Omental fat pad (tissue), 4 donors: ENCODE measurements around the gene PTEN. TPM values are rescaled to one million over a fixed set of nuclear protein-coding genes. Genes with fewer than 3 reads are reported as not detected.

ENCODE experiments used
- ATAC-seq: fragments of 150-250 bp; one replicate; pipeline ENCODE4 v1.9.1; 2016; ENCODE audit warnings: mild to moderate bottlenecking, moderate library complexity; ENCODE audit not compliant: low FRiP score
- DNase-seq: peaks from one replicate; pipeline ENCODE4 v3.0.0-alpha.2; 2019; ENCODE audit warnings: low spot score
- small RNA-seq: library from RNA; depleted of rRNA; stranded (forward); fragments of <200 nt; gene quantifications from one replicate; pipeline ENCODE3, GENCODE V24; 2016
- total RNA-seq, 4 donors: library from RNA; depleted of rRNA; stranded (reverse); fragments of >200 nt; gene quantifications; one replicate each; pipeline ENCODE4 v1.1.0, GENCODE V29; 2016
- TF ChIP-seq, protein P1 (sequence below), 3 donors: fragments of 450-650 bp; IDR thresholded peaks; one replicate each; pipeline ENCODE4 v1.5.1; 2016 to 2017; ENCODE audit warnings: antibody characterized with exemption in 3 of 3, mild to moderate bottlenecking in 3 of 3, moderate library complexity in 2 of 3

Gene PTEN
- total RNA-seq, 4 donors from 2014 or later: 167 to 352 (median 285) TPM

GRCh38 chr10:88012641-88013040 is 149.2 kb downstream of the PTEN start:
- ATAC-seq: no peak
- TF ChIP-seq, protein P1, sequence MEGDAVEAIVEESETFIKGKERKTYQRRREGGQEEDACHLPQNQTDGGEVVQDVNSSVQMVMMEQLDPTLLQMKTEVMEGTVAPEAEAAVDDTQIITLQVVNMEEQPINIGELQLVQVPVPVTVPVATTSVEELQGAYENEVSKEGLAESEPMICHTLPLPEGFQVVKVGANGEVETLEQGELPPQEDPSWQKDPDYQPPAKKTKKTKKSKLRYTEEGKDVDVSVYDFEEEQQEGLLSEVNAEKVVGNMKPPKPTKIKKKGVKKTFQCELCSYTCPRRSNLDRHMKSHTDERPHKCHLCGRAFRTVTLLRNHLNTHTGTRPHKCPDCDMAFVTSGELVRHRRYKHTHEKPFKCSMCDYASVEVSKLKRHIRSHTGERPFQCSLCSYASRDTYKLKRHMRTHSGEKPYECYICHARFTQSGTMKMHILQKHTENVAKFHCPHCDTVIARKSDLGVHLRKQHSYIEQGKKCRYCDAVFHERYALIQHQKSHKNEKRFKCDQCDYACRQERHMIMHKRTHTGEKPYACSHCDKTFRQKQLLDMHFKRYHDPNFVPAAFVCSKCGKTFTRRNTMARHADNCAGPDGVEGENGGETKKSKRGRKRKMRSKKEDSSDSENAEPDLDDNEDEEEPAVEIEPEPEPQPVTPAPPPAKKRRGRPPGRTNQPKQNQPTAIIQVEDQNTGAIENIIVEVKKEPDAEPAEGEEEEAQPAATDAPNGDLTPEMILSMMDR (IDR thresholded peaks at IDR 0.05): no peak
- no peak for DNase-seq

- TF ChIP-seq, protein P1 (IDR thresholded peaks at IDR 0.05): no peak
- no peak for ATAC-seq
Observed at GRCh38 chr10:88017781-88018180, 154.4 kb downstream of the PTEN start.

DNA sequence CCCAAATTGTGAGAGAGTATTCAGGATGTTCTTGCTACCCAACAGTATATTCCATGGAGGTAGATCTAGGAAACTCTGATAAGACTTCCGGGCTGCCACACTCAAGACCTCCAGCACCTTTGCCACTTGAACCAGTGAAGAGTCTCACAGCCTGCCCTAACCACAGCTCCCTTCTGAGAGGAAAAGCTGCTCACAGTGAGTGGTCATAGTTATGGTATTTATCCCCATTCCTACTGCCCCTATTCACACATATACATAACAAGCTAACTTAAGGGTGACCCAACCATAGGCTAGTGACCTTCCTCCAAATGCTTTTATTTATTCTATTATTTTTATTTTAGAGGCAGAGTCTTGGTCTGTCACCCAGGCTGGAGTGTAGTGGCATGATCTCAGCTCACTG is 156.3 kb downstream of the PTEN start:
- ATAC-seq: no peak
- no peak for DNase-seq
- TF ChIP-seq, protein P1 (IDR thresholded peaks at IDR 0.05): no peak

More at GRCh38 chr10:88017781-88018180, 154.4 kb downstream of the PTEN start:
- no peak for DNase-seq

Small RNAs within 50 kb of the gene (small RNA-seq; reads per million reads assigned to genes)
- gene RF00284 (not detected), gene RN7SL78P (not detected)

Other genes with a start within 250 kb of the PTEN start
- gene PAPSS2, start 203.7 kb upstream of the PTEN start, total RNA-seq: 100 to 1,000 TPM in 1 of 4 donors, 10 to 100 TPM in 3; 57.1 to 101 (median 67.0) TPM
- gene ATAD1, start 45.4 kb upstream of the PTEN start, total RNA-seq: 10 to 100 TPM; 29.4 to 34.2 (median 31.5) TPM
- 1 to 10 TPM in 2 of 4 donors, under 1 TPM in 2; 0.60 to 1.9 (median 1.0) TPM for gene KLLN, start 92 bp upstream of the PTEN start, total RNA-seq